ENCODE results near the gene TESK2.
"Not testable (repeated sequence)": the region's sequence is repeated elsewhere in the genome, so short reads cannot be mapped to it uniquely, and the experiment has no call there.

The TESK2 gene, protein sequence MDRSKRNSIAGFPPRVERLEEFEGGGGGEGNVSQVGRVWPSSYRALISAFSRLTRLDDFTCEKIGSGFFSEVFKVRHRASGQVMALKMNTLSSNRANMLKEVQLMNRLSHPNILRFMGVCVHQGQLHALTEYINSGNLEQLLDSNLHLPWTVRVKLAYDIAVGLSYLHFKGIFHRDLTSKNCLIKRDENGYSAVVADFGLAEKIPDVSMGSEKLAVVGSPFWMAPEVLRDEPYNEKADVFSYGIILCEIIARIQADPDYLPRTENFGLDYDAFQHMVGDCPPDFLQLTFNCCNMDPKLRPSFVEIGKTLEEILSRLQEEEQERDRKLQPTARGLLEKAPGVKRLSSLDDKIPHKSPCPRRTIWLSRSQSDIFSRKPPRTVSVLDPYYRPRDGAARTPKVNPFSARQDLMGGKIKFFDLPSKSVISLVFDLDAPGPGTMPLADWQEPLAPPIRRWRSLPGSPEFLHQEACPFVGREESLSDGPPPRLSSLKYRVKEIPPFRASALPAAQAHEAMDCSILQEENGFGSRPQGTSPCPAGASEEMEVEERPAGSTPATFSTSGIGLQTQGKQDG

DNA sequence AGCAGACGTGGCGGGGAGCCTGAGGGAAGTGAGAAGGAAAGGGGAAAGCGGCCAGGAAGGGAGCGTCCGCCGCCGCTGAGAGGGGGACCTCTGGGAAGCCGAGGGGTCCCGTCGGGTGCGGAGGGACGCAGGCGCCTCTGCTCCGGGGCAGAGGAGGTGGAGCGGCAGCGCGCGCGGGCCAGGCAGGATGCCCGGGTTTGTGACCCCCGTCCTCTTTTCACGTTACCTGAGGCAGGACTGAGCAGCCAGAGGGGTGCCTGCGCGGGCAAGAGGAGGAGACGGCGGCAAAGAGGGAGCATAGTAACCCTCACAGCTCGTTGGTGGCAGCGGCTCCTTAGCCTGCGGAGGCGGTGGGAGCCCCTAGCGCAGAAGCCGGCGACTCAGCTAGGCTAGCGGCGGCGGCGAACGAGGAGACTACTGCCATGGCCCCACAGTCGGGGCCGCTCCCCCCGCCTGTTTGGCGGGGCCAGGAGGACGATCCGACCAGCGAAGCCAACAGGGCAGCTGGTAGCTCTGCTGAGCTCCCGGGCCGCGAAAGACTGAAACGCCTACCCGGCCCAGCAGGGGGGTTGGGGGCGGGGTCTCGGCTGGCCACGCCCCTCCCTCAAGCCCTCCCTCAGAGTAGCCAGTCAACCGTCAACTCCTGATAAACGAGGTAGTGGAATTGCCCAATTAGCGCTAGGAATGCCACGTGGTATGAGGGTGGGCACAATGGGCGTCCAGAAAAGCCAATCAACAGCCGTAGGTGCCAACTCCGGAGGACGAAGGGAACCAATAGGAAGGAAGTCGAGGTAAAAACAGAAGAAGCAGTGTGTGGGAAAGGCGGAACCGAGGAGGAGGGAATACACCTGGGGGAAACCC, at the start of gene TESK2:
TSS of gene TESK2 (minus strand) at position 538 of the 861 bp plus-strand sequence. CDS start 33,378 bp downstream, outside the sequence.
- DNase-seq, result peak; percentile 100

- no peak for DNase-seq
Measured at GRCh38 chr1:45536886-45537285, 45.9 kb upstream of the TESK2 start.

GRCh38 chr1:45535988-45536766, 45.2 kb upstream of the TESK2 start:
- no peak for DNase-seq

DNA sequence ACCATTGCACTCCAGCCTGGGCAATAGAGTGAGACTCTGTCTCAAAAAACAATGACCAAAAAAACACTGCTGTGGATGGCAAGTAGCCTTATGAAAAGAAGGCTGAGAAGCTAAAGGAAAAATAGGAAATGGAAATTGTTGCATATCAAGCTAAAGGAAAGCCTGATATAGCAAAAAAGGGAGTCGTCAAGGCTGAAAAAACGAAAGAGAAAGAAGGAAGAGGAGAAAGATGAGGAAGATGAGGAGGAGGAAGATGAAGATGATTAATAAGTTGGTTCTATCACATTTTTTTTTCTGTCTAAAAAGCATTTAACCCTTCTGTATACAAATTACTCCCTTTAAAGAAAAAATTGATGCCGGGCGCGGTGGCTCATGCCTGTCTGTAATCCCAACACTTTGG, 40.9 kb upstream of the TESK2 start:
- DNase-seq, result no peak

- DNase-seq, result no peak
Measured at GRCh38 chr1:45530632-45531135, 39.7 kb upstream of the TESK2 start.

DNA sequence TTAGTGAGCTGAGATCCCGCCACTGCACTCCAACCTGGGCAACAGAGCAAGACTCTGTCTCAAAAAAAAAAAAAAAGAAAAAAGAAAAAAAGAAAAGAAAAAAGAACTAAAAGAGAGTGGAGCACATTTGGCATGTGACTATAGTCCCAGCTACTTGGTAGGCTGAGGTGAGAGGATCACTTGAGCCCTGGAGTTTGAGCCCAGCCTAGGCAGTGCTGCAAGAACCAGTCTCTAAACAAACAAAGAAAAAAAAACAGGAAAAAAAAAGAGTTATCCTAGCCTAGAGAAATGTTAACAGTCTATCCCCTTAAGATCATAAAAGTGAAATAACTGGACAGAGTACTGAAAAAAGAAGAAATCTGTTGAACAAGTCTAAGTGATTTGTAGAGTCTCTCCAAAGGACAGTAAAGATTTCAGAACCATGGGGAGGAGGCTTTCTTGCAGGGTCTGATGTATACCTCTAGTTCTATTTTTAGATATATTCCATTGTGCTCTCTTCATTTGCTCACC, 35.2 kb upstream of the TESK2 start:
- DNase-seq, result no peak

DNA sequence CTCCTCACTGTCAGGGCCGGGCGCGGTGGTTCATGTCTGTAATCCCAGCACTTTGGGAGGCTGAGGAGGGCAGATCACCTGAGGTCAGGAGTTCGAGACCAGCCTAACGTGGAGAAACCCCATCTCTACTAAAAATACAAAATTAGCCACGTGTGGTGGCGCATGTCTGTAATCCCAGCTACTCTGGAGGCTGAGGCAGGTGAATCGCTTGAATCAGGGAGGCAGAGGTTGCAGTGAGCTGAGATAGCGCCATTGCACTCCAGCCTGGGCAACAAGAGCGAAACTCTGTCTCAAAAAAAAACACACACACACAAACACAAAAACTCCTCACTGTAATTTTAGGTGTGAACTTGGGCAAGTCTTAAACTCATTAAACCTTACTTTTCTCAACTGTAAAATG, 33.0 kb upstream of the TESK2 start:
- DNase-seq, result not testable (repeated sequence)

DNA sequence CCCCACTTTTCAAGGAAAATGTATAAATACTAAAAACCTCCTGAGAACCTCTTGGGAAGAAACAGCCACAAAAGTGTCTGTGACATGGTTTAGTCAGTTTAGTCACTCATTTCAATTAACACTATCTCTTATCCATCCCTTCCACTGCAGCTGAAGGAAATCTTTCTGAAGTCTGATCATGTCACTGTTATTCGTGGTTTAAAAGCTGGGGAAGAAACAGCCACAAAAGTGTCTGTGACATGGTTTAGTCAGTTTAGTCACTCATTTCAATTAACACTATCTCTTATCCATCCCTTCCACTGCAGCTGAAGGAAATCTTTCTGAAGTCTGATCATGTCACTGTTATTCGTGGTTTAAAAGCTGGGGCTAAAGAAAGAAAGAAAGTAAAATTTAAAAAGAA, 32.6 kb upstream of the TESK2 start:
- DNase-seq, result not testable (repeated sequence)

GRCh38 chr1:45522324-45523104, 31.6 kb upstream of the TESK2 start:
- no peak for DNase-seq

DNA sequence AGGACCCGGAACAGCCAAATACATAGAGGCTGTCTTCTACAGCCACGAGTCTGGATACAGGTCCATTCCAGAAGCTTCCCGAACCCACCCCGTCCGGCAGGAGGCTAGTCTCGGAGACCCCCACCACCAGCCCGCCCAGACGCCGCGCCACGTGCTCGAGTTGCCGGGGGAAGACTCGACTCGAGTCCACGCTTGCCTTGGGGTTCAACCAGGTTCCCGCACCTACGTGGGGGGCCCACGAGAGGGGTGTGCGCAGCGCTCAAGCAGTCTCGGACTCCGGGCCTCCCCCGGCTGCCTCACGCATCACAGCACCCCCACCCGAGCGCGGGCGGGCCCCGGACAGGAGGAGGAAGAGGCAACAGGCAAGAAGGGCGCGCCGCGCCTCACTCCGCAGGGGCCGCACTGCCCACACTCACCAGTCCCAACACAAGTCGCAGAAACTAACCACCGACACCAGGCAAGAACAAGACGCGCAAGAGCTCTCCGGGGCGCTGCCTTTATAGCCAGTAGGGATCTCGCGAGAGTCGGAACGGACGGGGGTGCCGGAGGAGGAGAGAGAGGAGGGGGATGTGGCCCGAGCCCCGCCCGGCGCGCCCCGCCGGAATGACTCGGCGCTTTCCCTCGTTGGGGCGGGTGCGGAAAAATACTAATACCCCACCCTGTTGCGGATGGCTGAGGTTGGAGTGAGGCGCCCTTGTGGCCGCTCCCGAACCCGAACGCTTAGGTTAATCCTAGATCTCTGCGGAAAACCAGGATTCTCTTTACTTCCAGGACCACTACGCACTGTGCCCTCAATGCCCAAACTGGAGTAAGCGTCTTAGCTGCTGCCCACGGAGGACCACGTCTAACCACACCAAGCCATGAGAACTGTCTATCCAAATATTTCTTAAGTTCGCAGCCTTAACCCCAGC, 30.7 kb upstream of the TESK2 start, which contains the start of gene PRDX1:
TSS of gene PRDX1 (minus strand) at position 472 of the 911 bp plus-strand sequence. CDS start 2,841 bp downstream, outside the sequence.
- peak; percentile 96 for DNase-seq

GRCh38 chr1:45519774-45520173, 28.8 kb upstream of the TESK2 start:
- not testable (repeated sequence) for DNase-seq

DNA sequence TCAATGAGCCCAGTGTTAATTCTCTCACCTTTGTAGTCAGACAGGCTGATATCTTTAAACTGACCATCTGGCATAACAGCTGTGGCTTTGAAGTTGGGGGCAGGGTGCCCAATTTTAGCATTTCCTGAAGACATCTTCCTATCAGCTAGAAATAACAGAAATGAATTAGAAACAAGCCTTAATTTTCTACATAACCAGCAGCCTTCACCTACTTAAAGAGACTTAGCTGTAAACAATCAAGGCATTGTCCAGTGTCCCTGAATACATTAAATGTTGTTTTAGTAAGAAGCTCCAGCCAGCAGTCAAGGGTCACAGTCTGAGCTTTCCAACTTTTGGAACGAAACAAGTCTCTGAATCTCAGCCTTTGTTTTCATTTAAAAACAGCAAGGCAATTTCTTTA, 27.9 kb upstream of the TESK2 start:
- no peak for DNase-seq

DNA sequence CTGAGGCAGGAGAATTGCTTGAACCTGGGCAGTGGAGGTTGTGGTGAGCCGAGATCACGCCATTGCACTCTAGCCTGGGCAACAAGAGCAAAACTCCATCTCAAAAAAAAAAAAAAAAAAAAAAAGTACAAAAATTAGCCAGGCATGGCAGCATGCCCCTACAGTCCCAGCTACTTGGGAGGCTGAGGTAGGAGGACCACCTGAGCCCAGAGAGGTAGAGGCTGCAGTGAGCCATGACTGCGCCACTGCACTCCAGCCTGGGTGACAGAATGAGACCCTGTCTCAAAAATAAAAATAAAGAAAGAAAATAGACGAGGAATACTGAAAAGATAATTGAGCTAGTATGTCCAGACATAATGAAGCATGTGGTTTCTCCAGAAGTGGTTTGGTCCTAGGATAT, 27.4 kb upstream of the TESK2 start:
- DNase-seq, result not testable (repeated sequence)

DNA sequence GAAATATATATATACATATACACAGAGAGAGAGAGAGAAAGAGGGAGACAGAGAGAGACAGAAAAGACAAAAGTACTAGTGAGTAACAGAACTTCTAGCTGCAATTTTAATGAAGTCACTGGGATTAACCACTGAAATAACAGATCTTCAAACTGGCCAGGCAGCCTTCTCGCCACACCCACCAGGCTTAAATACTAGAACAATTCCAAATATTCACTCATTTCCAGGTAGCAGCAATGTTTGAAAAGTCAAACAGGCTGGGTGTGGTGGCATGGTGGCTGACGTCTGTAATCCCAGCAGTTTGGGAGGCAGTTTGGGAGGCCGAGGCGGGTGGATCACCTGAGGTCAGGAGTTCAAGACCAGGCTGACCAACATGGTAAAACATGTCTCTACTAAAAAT, 25.5 kb upstream of the TESK2 start:
- DNase-seq, result no peak

- DNase-seq, result no peak
Measured at GRCh38 chr1:45516036-45516435, 25.1 kb upstream of the TESK2 start.

- not testable (repeated sequence) for DNase-seq
Measured at GRCh38 chr1:45513532-45514260, 22.7 kb upstream of the TESK2 start.

DNA sequence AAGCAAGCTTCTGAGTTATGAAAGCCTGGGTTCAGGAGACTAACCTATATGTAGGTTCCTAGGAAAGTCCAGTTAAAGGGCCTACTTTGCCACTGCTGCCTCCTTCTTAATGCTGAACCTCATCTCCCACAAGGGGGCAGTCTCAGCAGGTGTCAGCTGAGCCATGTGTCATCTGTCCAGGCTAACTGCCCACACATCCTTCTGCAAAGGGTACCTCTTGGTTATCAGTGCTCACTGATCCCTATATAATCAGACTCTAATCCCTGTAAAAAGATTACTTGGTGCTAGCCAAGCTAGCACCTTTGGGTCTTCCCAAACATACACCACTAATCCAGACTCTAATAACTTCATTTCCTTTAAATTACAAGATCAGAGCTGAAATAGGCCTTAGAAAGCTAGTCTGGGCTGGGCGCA, 21.7 kb upstream of the TESK2 start:
- peak; percentile 47 for DNase-seq

- no peak for DNase-seq
Measured at GRCh38 chr1:45510972-45511527, 20.1 kb upstream of the TESK2 start.

Measured in NCI-H1105 (cell line).